HG03460 (cell line): Measurements from ENCODE around the gene MDGA2.
"Not testable (repeated sequence)": the region's sequence is repeated elsewhere in the genome, so short reads cannot be mapped to it uniquely, and the experiment has no call there.

Experiments
- ATAC-seq: cut with Tn5 transposase; IDR thresholded peaks from one replicate; pipeline ENCODE4 v1.9.1; 2021; ENCODE audit not compliant: unreplicated experiment

MDGA2 gene

DNA sequence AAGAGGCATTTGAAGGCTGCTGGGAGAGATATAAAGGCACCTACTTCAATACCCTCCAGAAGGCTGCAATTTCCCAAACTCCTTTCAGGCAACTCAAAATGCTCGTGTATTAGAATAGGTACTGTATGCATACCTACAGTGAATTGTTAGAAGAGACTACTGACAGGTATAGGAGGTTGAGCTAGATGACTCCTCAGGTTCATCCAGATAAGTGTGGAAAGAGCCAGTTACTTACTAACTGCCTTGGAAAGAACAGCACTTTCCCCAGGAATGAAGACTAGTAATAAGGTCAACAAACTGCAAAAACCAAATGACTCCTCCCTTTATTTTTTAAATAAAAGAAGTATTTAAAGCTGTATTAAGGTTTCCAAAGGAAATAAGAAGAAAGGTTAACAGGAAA, 429.0 kb downstream of the MDGA2 start:
- ATAC-seq, result no peak

- not testable (repeated sequence) for ATAC-seq
Observed at GRCh38 chr14:47242579-47242978, 432.8 kb downstream of the MDGA2 start.

DNA sequence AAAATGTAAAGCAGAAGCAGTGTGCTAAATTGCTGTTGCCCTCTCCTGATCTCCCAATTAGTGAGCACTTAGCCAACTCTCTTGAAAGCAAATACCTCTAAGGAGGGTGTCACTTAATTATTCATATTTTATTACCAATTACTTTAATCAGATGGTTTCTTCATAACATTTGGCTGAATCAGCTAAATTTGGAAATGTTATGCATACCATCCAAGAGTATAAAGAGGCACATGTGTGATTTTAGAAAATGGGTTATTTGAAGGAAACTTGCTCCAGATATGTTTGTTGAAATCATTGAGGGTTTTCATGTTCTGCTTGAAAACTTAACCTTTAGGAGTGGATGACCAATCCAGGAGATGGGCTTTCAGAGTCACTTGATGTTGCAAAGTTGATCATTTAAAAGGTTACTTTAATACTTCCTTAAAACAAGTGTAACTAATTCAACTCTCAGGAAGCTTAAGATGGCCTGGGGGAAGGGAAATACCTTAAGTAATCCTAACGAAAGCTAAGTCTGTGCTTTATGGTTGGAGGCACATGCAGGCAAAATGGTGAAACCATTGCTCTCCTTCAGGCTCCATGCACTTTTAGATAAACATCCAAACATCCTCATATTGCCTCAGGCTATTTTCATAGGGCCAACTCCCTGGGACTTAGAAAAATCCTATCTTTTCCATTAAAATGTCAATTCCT, 434.5 kb downstream of the MDGA2 start:
- ATAC-seq, result no peak

DNA sequence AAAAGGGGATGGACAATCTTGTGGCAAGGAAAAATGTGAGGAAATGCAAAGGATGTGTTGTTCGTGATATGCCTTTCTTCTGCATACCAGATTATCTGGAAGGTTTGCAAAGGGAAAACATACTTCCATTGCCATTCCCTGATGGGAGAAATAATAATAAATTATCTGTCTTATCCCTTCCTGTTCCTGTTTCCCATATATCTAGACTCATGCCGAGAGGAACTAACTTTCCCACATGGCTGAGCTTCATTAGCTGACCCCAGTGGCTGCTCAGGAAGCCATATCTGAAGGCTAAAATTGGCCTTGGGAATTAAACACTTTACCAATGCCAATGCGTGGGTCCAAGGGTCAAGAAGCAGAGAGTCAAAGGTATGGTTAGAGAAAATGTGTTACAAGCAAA, 439.8 kb downstream of the MDGA2 start:
- ATAC-seq, result no peak

- no peak for ATAC-seq
Observed at GRCh38 chr14:47226877-47227520, 448.4 kb downstream of the MDGA2 start.

DNA sequence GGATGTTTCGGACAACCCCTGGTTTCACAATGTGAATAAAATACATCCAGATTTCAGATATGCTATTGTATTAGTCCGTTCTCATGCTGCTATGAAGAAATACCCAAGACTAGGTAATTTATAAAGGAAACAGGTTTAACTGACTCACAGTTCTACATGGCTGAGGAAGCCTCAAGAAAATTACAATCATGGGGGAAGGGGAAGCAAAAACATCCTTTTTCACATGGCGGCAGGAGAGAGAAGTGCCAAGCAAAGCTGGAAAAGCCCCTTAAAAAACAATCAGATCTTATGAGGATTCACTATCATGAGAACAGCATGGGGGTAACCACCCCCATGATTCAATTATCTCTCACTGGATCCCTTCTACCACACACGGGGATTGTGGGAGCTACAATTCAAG, 451.7 kb downstream of the MDGA2 start:
- ATAC-seq, result no peak

DNA sequence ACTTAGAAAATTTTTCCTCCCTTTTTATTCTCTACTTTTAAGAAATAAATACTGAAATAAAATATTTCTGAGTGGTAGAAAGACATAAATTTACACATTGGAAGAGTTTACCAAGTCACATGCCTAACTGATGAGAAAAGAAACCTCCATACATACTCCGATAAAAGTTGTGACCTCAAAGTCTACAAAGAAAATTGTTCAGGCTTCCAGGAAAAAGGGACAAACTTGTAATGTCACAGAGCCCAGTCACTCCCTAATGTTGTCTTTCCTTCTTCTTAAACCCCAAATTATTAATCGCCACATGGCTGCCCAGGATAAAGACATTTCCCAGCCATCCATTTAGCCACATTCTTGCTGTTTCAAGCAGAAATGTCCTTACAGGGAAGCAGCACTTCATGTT, 455.3 kb downstream of the MDGA2 start:
- no peak for ATAC-seq

- ATAC-seq, result no peak
Observed at GRCh38 chr14:47211263-47211662, 464.1 kb downstream of the MDGA2 start.

GRCh38 chr14:47210099-47210498, 465.3 kb downstream of the MDGA2 start:
- no peak for ATAC-seq

- no peak for ATAC-seq
Observed at GRCh38 chr14:47208434-47208833, 467.0 kb downstream of the MDGA2 start.

DNA sequence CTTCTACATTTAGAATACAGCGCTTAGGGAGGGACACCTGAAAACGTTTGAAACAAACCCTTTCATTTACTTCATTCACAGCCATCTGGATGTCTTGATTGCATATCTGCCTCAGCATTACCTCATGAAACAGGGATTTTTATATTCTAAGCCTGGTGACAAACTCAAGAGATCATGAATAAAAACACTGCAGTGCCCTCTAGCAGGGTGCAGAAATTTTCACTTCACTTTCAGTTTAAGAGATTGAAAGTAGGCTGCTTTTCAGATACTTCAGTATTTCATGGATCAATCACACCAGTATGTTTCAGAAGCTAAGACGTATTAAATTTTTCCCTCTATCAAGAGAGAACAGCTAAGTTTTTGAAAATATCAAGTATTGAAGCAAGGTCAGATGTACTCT, 467.8 kb downstream of the MDGA2 start:
- ATAC-seq, result no peak

DNA sequence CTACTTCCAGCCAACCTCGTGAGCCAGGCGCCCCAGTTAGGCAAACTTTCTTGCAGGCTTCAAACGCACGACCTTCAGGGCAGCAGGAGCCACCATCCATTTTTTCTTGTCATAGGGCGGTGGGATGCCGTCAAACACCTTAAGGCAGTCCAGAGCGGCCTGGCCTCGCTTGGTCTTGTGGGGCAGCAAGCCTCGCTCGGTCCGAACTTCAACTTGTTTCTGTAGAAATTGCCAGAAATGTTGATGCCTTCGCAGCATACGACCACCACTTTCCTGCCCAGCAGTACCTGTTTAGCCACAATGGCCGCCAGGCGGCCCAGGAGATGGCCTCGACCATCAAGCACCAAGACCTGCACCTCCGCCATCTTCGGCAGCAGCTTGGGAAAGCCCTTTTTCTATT, 474.7 kb downstream of the MDGA2 start:
- no peak for ATAC-seq

DNA sequence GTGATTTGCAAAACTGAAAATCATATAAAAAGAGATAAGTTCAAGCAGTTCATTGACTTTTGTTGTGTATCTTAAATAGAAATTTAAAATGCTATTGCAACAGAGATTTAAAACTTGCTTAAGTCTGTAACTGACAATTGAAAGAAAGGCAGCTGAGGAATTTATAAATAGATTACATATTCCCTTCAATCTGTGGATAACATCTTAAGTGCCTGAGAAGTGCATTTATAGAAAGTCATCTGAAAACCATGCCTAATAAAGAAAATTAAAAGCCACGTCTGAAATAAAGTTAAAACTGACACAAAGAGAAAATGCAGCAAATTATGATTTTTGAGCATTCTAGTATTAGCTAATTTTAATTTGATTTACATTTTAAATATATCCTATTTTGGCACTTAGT, 479.8 kb downstream of the MDGA2 start:
- no peak for ATAC-seq

GRCh38 chr14:47194055-47194454, 481.4 kb downstream of the MDGA2 start:
- no peak for ATAC-seq

- not testable (repeated sequence) for ATAC-seq
Observed at GRCh38 chr14:47192203-47192602, 483.2 kb downstream of the MDGA2 start.

DNA sequence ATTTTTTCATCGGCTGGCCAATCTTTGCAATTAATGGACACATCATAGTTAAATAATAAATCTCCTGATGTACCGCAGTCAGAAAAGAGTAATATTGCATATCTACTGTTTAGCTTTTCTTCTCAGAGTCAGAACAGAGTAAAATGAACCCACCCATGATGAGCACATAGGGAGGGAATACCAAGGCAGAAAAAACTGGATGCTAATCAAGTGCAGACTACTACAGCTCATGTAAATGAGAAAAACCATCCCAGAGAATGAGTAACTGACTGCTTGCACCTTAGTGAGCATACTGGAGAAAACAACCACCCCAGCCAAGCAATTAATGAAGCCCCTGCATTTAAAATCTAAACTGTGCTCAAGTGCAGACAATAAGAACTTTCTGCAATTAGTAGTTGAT, 483.7 kb downstream of the MDGA2 start:
- no peak for ATAC-seq

GRCh38 chr14:47189911-47190484, 485.4 kb downstream of the MDGA2 start:
- no peak for ATAC-seq

DNA sequence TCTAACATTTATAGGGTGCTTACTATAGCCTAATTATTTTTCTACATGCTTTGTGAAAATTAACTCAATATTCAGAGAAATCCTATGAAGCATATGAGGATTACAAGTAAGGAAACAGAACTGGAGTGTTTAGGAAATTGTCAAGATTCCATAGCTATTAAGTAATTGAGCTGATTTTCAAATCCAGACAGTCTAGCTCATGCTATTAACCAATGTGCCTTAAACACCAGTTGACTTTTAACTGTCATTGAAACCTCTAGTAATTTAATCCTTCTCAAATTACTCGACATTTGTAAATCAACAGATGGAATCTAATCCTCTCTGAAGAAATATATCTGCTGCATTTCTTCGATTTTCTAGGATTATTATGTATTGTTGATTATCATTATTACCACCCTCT, 488.9 kb downstream of the MDGA2 start:
- ATAC-seq, result no peak

GRCh38 chr14:47179906-47180305, 495.5 kb downstream of the MDGA2 start:
- ATAC-seq, result no peak

DNA sequence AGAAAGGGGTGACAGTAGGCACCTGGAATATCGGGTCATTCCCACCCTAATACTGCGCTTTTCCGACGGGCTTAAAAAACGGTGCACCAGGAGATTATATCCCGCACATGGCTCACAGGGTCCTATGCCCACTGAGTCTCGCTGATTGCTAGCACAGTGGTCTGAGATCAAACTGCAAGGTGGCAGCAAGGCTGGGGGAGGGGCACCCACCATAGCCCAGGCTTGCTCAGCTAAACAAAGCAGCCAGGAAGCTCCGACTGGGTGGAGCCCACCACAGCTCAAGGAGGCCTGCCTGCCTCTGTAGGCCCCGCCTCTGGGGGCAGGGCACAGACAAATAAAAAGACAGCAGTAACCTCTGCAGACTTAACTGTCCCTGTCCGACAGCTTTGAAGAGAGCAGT, 503.5 kb downstream of the MDGA2 start:
- ATAC-seq, result not testable (repeated sequence)

DNA sequence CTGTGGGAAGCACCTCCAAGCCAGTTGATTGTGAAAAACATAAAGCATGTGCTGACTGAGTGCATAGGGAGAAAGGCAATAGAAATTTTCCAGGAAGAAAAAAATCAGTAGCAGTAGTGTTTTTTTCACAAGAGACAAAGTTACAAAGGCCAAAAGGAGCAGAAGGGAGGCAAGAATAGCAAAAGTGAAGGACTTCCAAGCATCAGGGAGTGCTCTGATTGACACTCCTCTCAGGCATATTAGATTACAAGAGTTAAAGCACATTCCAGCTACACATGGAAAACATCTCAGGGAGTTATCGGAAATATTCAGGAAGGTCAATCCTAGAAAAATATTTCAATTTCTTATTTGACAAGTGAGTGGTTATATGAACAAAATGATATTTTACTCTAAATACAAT, 508.0 kb downstream of the MDGA2 start:
- ATAC-seq, result no peak

GRCh38 chr14:47155395-47155794, 520.0 kb downstream of the MDGA2 start:
- ATAC-seq, result no peak
